ENCODE measurements around the gene CLIP3. TPM values are rescaled to one million over a fixed set of nuclear protein-coding genes. Genes with fewer than 3 reads are reported as not detected.

CLIP3 gene
- total RNA-seq, 1 experiment from 2014 or later: 1.5 TPM

DNA sequence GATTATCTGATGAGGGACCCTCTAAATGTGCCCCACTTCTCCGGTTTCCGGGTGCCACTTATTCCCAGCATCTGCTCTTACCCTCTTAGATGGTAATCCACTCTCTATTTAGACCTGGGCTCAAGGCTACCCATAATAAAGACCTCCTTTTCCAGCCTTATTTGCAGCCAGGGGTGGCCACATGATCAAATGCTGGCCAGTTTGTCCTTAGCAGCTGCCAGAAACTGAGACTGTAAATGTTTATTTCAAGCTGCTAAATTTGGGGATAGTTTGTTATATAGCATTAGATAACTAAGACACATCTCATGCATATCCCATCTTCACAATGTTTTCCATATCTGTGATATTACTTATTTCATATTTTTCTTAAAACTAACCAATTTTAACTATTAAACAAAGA is 11.3 kb upstream of the CLIP3 start:
- Histone ChIP-seq H3K9me3 (ENCODE audit: control insufficient read depth in 1 of 2, insufficient read depth in 1 of 2, low read depth in 1 of 2, low read length in 2 of 2) (no peaks in the 10 kb centered on the region), H3K4me3 (replicated peaks in 1 of 2; ENCODE audit: low read depth in 1 of 2, low read length in 2 of 2) (no peak overlapping the region), H3K9ac (ENCODE audit: low read length) (no peak overlapping the region), H3K36me3 (ENCODE audit: control insufficient read depth in 1 of 2, insufficient read depth in 2 of 2, low read length in 2 of 2) (no peaks in the 10 kb centered on the region), H3K27me3 (ENCODE audit: insufficient read depth, low read length) (no peaks in the 10 kb centered on the region), H4K20me1 (ENCODE audit: insufficient read depth) (no peaks in the 10 kb centered on the region), H3K79me2 (ENCODE audit: insufficient read depth, low read length) (no peaks in the 10 kb centered on the region), H2AFZ (ENCODE audit: low read depth, low read length, poor library complexity, severe bottlenecking) (no peak overlapping the region), H3K9me2 (ENCODE audit: insufficient read depth) (no peaks in the 10 kb centered on the region), H3K4me1 (ENCODE audit: control insufficient read depth in 1 of 2, insufficient read depth in 2 of 2, low read length in 2 of 2) (peaks cover 0 to 3% of the 10 kb centered on the region in 2 experiments; a peak in 2 of 4 replicates), H3K27ac (ENCODE audit: low read depth, low read length) (no peak overlapping the region), H3K4me2 (ENCODE audit: low read length) (no peak overlapping the region)
- DNase-seq (ENCODE audit: low read depth, low spot score) (no peak), ATAC-seq (no peak)
- ChIA-PET RAD21 (ENCODE audit: low non-redundant PET in 1 of 2, low total read pairs in 2 of 2, uncharacterized antibody in 2 of 2, unreplicated experiment in 2 of 2) (no interaction called here), CTCF (no interaction called here), POLR2A (interaction anchor here (1.1 kb wide), 1 partner anchor 10 kb away, joined by 3 read pairs; the partner anchor contains the start of gene THAP8)
- intact Hi-C loops (cut with micrococcal nuclease): no loop called here
- BruUV-seq (replicated peaks): no TSS peak
- no peak for TF ChIP-seq SIN3A (IDR thresholded peaks at IDR 0.05; ENCODE audit: low read depth)
- no peak for TF ChIP-seq EZH2 (IDR thresholded peaks at IDR 0.05)
- no peak for TF ChIP-seq CBX3 (IDR thresholded peaks at IDR 0.05; ENCODE audit: low read depth)
- no peak for TF ChIP-seq YY1 (IDR thresholded peaks at IDR 0.05; ENCODE audit: extremely low read depth, insufficient replicate concordance, low read depth, low read length)
- no peak for TF ChIP-seq REST (IDR thresholded peaks at IDR 0.05; ENCODE audit: low read depth)
- TF ChIP-seq FOSL1 (IDR thresholded peaks at IDR 0.05; ENCODE audit: low read depth): no peak
- no peak for TF ChIP-seq POLR2AphosphoS5 (IDR thresholded peaks at IDR 0.05; ENCODE audit: low read depth, low read length)
- no peak for TF ChIP-seq ELF1 (IDR thresholded peaks at IDR 0.05; ENCODE audit: borderline replicate concordance, low read depth)
- TF ChIP-seq SP1 (IDR thresholded peaks at IDR 0.05; ENCODE audit: low read depth): no peak
- TF ChIP-seq ATF3 (IDR thresholded peaks at IDR 0.05): no peak
- TF ChIP-seq RAD21 (IDR thresholded peaks at IDR 0.05; ENCODE audit: low read depth): no peak
- no peak for TF ChIP-seq JUND (IDR thresholded peaks at IDR 0.05)
- TF ChIP-seq, protein P1, sequence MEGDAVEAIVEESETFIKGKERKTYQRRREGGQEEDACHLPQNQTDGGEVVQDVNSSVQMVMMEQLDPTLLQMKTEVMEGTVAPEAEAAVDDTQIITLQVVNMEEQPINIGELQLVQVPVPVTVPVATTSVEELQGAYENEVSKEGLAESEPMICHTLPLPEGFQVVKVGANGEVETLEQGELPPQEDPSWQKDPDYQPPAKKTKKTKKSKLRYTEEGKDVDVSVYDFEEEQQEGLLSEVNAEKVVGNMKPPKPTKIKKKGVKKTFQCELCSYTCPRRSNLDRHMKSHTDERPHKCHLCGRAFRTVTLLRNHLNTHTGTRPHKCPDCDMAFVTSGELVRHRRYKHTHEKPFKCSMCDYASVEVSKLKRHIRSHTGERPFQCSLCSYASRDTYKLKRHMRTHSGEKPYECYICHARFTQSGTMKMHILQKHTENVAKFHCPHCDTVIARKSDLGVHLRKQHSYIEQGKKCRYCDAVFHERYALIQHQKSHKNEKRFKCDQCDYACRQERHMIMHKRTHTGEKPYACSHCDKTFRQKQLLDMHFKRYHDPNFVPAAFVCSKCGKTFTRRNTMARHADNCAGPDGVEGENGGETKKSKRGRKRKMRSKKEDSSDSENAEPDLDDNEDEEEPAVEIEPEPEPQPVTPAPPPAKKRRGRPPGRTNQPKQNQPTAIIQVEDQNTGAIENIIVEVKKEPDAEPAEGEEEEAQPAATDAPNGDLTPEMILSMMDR (IDR thresholded peaks at IDR 0.05 in 2 of 3, conservative IDR thresholded peaks at IDR 0.05 in 1 of 3; ENCODE audit: borderline replicate concordance in 1 of 3, insufficient read depth in 1 of 3, low read depth in 2 of 3, low read length in 2 of 3): no peak
- no peak for TF ChIP-seq SRF (IDR thresholded peaks at IDR 0.05; ENCODE audit: low read depth)
- no peak for TF ChIP-seq EGR1 (IDR thresholded peaks at IDR 0.05; ENCODE audit: low read depth)
- no peak for TF ChIP-seq ZNF274 (IDR thresholded peaks at IDR 0.05; ENCODE audit: low read depth, low read length)

Data from HCT116 (cell line).